HepG2 (cell line): ENCODE data around the gene TTC19. TPM values are rescaled to one million over a fixed set of nuclear protein-coding genes. Genes with fewer than 3 reads are reported as not detected.
A peak's percentile ranks its signal among the peaks of the same experiment; 100 is the strongest.

Experiments
- BCL6 ChIP-seq: IDR thresholded peaks from 2 replicates; pipeline ENCODE4 v1.6.1; 2016; ENCODE audit warnings: missing genetic modification reagents, missing compliant biosample characterization
- KDM6A ChIP-seq: IDR thresholded peaks from 2 replicates; pipeline ENCODE4 v1.6.1; 2016; ENCODE audit warnings: low read depth
- MEF2D ChIP-seq: sonication (generic); formaldehyde crosslinking; IDR thresholded peaks from 2 replicates; pipeline ENCODE4 v1.5.1; 2020; ENCODE audit warnings: mild to moderate bottlenecking, missing genetic modification reagents
- MZF1 ChIP-seq: sonication (generic); formaldehyde crosslinking; IDR thresholded peaks from 2 replicates; pipeline ENCODE4 v1.8.1; 2023; ENCODE audit warnings: mild to moderate bottlenecking, missing genetic modification reagents, borderline replicate concordance
- NCOA1 ChIP-seq: sonication (generic); formaldehyde crosslinking; IDR thresholded peaks from 2 replicates; pipeline ENCODE4 v1.9.0; 2021; ENCODE audit warnings: missing genetic modification reagents
- PTBP1 ChIP-seq: fragments of 200-400 bp; formaldehyde crosslinking; IDR thresholded peaks from 2 replicates; pipeline ENCODE4 v1.6.1; 2018; ENCODE audit warnings: low read length, low read depth; ENCODE audit not compliant: poor library complexity, severe bottlenecking
- RFX3 ChIP-seq: IDR thresholded peaks from 2 replicates; pipeline ENCODE4 v1.6.1; 2016; ENCODE audit warnings: missing biosample characterization, missing genetic modification reagents
- SATB2 ChIP-seq: sonication (generic); formaldehyde crosslinking; IDR thresholded peaks from 2 replicates; pipeline ENCODE4 v1.5.0; 2020; ENCODE audit warnings: missing genetic modification reagents
- SMAD3 ChIP-seq: sonication (generic); formaldehyde crosslinking; IDR thresholded peaks from 2 replicates; pipeline ENCODE4 v1.4.0; 2020; ENCODE audit warnings: missing genetic modification reagents
- SP4 ChIP-seq: sonication (generic); formaldehyde crosslinking; IDR thresholded peaks from 2 replicates; pipeline ENCODE4 v1.8.1; 2023; ENCODE audit warnings: mild to moderate bottlenecking, missing genetic modification reagents
- TCF7L2 ChIP-seq: IDR thresholded peaks from 2 replicates; pipeline ENCODE4 v1.6.1; 2011; ENCODE audit warnings: mild to moderate bottlenecking, low read depth, low read length, moderate library complexity
- TEAD3 ChIP-seq: optimal IDR thresholded peaks from 2 replicates; pipeline ENCODE3; 2016; ENCODE audit warnings: borderline replicate concordance
- ZNF703 ChIP-seq: sonication (generic); formaldehyde crosslinking; IDR thresholded peaks from 2 replicates; pipeline ENCODE4 v1.5.1; 2020; ENCODE audit warnings: missing genetic modification reagents, mild to moderate bottlenecking, moderate library complexity, borderline replicate concordance
- polyA plus RNA-seq, 8 experiments: library from polyadenylated mRNA; depleted of rRNA in 3 of 8; stranded (reverse) in 7 of 8; unstranded in 1 of 8; fragments of >200 nt; fragmentation: Illumina TruSeq in 4 of 8; extraction: Trizol in 4 of 8; gene quantifications; 2 replicates each; pipeline versions ENCODE4 v1.2.1 to v1.2.3, GENCODE V29; 2011 to 2016; ENCODE audit warnings: low read depth in 4 of 8, missing spikeins in 1 of 8, mixed read lengths in 1 of 8; ENCODE audit not compliant: insufficient read depth in 1 of 8
- total RNA-seq, 5 experiments: library from RNA; depleted of rRNA; stranded (reverse); fragments of >200 nt; fragmentation: Illumina TruSeq; extraction: Trizol; gene quantifications; 2 replicates each; pipeline ENCODE4 v1.2.3, GENCODE V29; 2016; ENCODE audit warnings: low read depth in 1 of 5
- TF ChIP-seq, protein P1 (sequence below): sonication (generic); formaldehyde crosslinking; IDR thresholded peaks from 2 replicates; pipeline ENCODE4 v1.4.0; 2020; ENCODE audit warnings: missing genetic modification reagents
- TF ChIP-seq, protein P2 (sequence below): sonication (generic); formaldehyde crosslinking; IDR thresholded peaks from 2 replicates; pipeline ENCODE4 v1.8.0; 2022; ENCODE audit warnings: missing genetic modification reagents, low read depth, mild to moderate bottlenecking, borderline replicate concordance
- TF ChIP-seq, protein P3 (sequence below): sonication (generic); formaldehyde crosslinking; IDR thresholded peaks from 2 replicates; pipeline ENCODE4 v1.8.0; 2022; ENCODE audit warnings: mild to moderate bottlenecking, missing genetic modification reagents; ENCODE audit not compliant: insufficient replicate concordance
- TF ChIP-seq, protein P4 (sequence below): IDR thresholded peaks from 2 replicates; pipeline ENCODE4 v1.6.1; 2012; ENCODE audit warnings: low read depth, low read length, improper control_type of control experiment
- TF ChIP-seq, protein P5 (sequence below): sonication (generic); formaldehyde crosslinking; IDR thresholded peaks from 2 replicates; pipeline ENCODE4 v1.4.0; 2020; ENCODE audit warnings: missing genetic modification reagents
- TF ChIP-seq, protein P6 (sequence below): sonication (generic); formaldehyde crosslinking; conservative IDR thresholded peaks from 2 replicates; pipeline ENCODE4 v1.8.0; 2022; ENCODE audit warnings: mild to moderate bottlenecking, moderate library complexity, missing genetic modification reagents

Gene TTC19
- total and polyA plus RNA-seq, 2 of the 13 experiments (the other 11 are each of a cell fraction or from before 2014, with no cell fraction given) = 4.4 to 24.3 TPM

DNA sequence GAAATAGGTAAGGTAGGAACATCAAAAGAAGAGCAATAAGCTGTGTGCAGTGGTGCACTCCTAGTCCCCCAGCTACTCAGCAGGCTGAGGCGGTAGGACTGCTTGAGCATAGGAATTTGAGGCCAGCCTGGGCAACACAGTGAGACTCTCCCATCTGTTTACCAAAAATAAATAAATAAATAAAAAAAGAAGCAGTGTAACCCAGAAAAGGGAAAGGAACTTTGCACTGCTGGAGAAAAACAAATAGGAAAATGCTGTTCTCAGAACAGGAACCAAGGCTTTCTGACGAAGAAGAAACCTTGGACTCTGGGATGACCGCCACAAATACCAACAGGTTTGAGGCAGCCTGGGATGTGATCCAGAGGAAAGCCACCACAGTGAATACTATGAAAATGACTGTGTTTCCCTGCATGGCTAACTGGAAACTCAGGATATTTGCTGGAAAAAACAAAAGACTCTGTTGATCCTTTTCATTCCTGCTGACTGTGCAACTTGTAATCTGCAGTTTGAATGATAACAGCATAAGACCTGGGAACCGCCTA is 41.2 kb downstream of the TTC19 start (continued):
- TF ChIP-seq, protein P1, sequence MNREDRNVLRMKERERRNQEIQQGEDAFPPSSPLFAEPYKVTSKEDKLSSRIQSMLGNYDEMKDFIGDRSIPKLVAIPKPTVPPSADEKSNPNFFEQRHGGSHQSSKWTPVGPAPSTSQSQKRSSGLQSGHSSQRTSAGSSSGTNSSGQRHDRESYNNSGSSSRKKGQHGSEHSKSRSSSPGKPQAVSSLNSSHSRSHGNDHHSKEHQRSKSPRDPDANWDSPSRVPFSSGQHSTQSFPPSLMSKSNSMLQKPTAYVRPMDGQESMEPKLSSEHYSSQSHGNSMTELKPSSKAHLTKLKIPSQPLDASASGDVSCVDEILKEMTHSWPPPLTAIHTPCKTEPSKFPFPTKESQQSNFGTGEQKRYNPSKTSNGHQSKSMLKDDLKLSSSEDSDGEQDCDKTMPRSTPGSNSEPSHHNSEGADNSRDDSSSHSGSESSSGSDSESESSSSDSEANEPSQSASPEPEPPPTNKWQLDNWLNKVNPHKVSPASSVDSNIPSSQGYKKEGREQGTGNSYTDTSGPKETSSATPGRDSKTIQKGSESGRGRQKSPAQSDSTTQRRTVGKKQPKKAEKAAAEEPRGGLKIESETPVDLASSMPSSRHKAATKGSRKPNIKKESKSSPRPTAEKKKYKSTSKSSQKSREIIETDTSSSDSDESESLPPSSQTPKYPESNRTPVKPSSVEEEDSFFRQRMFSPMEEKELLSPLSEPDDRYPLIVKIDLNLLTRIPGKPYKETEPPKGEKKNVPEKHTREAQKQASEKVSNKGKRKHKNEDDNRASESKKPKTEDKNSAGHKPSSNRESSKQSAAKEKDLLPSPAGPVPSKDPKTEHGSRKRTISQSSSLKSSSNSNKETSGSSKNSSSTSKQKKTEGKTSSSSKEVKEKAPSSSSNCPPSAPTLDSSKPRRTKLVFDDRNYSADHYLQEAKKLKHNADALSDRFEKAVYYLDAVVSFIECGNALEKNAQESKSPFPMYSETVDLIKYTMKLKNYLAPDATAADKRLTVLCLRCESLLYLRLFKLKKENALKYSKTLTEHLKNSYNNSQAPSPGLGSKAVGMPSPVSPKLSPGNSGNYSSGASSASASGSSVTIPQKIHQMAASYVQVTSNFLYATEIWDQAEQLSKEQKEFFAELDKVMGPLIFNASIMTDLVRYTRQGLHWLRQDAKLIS (CRISPR knock-in tag) = no peak
- peak; percentile 96 for TF ChIP-seq TEAD3 (CRISPR knock-in tag)
- peak; percentile 85 for TF ChIP-seq KDM6A
- no peak for TF ChIP-seq NCOA1 (CRISPR knock-in tag)
- no peak for TF ChIP-seq MZF1
- TF ChIP-seq RFX3 (CRISPR knock-in tag) = no peak
- TF ChIP-seq PTBP1 = no peak
- TF ChIP-seq, protein P2, sequence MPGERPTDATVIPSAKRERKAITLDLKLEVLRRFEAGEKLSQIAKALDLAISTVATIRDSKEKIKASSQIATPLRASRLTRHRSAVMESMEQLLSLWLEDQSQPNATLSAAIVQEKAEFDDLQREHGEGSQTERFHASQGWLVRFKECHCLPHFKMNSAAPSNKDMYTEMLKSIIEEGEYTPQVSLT (CRISPR knock-in tag) = no peak
- no peak for TF ChIP-seq SATB2 (CRISPR knock-in tag)
- TF ChIP-seq MEF2D (CRISPR knock-in tag) = 0 out of 2 replicates have a peak, but pooled peaks have one; percentile 22
- TF ChIP-seq BCL6 = no peak; the same call in 1 of the 2 replicates
- no peak for TF ChIP-seq SMAD3 (CRISPR knock-in tag)
- no peak for TF ChIP-seq TCF7L2
- TF ChIP-seq, protein P3, sequence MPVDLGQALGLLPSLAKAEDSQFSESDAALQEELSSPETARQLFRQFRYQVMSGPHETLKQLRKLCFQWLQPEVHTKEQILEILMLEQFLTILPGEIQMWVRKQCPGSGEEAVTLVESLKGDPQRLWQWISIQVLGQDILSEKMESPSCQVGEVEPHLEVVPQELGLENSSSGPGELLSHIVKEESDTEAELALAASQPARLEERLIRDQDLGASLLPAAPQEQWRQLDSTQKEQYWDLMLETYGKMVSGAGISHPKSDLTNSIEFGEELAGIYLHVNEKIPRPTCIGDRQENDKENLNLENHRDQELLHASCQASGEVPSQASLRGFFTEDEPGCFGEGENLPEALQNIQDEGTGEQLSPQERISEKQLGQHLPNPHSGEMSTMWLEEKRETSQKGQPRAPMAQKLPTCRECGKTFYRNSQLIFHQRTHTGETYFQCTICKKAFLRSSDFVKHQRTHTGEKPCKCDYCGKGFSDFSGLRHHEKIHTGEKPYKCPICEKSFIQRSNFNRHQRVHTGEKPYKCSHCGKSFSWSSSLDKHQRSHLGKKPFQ (CRISPR knock-in tag) = peak; percentile 60
- TF ChIP-seq, protein P4, sequence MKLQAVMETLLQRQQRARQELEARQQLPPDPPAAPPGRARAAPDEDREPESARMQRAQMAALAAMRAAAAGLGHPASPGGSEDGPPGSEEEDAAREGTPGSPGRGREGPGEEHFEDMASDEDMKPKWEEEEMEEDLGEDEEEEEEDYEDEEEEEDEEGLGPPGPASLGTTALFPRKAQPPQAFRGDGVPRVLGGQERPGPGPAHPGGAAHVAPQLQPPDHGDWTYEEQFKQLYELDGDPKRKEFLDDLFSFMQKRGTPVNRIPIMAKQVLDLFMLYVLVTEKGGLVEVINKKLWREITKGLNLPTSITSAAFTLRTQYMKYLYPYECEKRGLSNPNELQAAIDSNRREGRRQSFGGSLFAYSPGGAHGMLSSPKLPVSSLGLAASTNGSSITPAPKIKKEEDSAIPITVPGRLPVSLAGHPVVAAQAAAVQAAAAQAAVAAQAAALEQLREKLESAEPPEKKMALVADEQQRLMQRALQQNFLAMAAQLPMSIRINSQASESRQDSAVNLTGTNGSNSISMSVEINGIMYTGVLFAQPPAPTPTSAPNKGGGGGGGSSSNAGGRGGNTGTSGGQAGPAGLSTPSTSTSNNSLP = peak; percentile 40; the same call in 1 of the 2 replicates
- TF ChIP-seq, protein P5, sequence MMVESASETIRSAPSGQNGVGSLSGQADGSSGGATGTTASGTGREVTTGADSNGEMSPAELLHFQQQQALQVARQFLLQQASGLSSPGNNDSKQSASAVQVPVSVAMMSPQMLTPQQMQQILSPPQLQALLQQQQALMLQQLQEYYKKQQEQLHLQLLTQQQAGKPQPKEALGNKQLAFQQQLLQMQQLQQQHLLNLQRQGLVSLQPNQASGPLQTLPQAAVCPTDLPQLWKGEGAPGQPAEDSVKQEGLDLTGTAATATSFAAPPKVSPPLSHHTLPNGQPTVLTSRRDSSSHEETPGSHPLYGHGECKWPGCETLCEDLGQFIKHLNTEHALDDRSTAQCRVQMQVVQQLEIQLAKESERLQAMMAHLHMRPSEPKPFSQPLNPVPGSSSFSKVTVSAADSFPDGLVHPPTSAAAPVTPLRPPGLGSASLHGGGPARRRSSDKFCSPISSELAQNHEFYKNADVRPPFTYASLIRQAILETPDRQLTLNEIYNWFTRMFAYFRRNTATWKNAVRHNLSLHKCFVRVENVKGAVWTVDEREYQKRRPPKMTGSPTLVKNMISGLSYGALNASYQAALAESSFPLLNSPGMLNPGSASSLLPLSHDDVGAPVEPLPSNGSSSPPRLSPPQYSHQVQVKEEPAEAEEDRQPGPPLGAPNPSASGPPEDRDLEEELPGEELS (CRISPR knock-in tag) = peak; percentile 95
- TF ChIP-seq ZNF703 (CRISPR knock-in tag) = no peak
- TF ChIP-seq SP4 (CRISPR knock-in tag) = no peak
- TF ChIP-seq, protein P6, sequence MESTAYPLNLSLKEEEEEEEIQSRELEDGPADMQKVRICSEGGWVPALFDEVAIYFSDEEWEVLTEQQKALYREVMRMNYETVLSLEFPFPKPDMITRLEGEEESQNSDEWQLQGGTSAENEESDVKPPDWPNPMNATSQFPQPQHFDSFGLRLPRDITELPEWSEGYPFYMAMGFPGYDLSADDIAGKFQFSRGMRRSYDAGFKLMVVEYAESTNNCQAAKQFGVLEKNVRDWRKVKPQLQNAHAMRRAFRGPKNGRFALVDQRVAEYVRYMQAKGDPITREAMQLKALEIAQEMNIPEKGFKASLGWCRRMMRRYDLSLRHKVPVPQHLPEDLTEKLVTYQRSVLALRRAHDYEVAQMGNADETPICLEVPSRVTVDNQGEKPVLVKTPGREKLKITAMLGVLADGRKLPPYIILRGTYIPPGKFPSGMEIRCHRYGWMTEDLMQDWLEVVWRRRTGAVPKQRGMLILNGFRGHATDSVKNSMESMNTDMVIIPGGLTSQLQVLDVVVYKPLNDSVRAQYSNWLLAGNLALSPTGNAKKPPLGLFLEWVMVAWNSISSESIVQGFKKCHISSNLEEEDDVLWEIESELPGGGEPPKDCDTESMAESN = no peak
